Upper lobe of left lung (tissue), 6 donors: ENCODE results near the gene SLFN11. TPM values are rescaled to one million over a fixed set of nuclear protein-coding genes. Genes with fewer than 3 reads are reported as not detected.
A peak's percentile ranks its signal among the peaks of the same experiment; 100 is the strongest.

Experiments
- ATAC-seq, 2 donors: fragments of 200-7000 bp; cut with Tn5 transposase; one replicate each; pipeline ENCODE4 v1.9.1; 2022; ENCODE audit warnings: mild to moderate bottlenecking in 2 of 2, moderate library complexity in 2 of 2; ENCODE audit not compliant: low FRiP score in 2 of 2
- DNase-seq, 2 donors: peaks; one replicate each; pipeline ENCODE4 v3.0.0-alpha.2; 2019 to 2020
- H3K27ac ChIP-seq, 4 donors: fragments of 200-600 bp; sonication (generic); one replicate each; pipeline ENCODE4 v1.5.1; 2016 to 2019
- H3K27me3 ChIP-seq, 4 donors: fragments of 200-600 bp; sonication (generic); one replicate each; pipeline ENCODE4 v1.5.1; 2017 to 2019
- H3K36me3 ChIP-seq, 4 donors: fragments of 200-600 bp; sonication (generic); one replicate each; pipeline ENCODE4 v1.5.1; 2016 to 2019
- H3K4me1 ChIP-seq, 4 donors: fragments of 200-600 bp; sonication (generic); one replicate each; pipeline ENCODE4 v1.5.1; 2018 to 2019
- H3K4me3 ChIP-seq, 4 donors: fragments of 200-600 bp; sonication (generic); one replicate each; pipeline ENCODE4 v1.5.1; 2017 to 2019; ENCODE audit warnings: mild to moderate bottlenecking in 2 of 4, moderate library complexity in 1 of 4
- H3K9me3 ChIP-seq, 4 donors: fragments of 200-600 bp; sonication (generic); one replicate each; pipeline ENCODE4 v1.5.1; 2018 to 2019
- CTCF ChIP-seq, 6 experiments: fragments of 450-650 bp in 4 of 6; fragments of 200-600 bp in 2 of 6; sonication (generic) in 2 of 6; IDR thresholded peaks; one replicate each; pipeline ENCODE4 v1.5.1; 2016 to 2019; ENCODE audit warnings: antibody characterized with exemption in 6 of 6
- EP300 ChIP-seq, 4 donors: sonication (generic); formaldehyde crosslinking; IDR thresholded peaks; one replicate each; pipeline ENCODE4 v1.5.1; 2017; ENCODE audit warnings: antibody characterized with exemption in 4 of 4, control low read depth in 2 of 4
- POLR2A ChIP-seq, 4 donors: fragments of 450-650 bp; IDR thresholded peaks; one replicate each; pipeline ENCODE4 v1.5.1; 2016 to 2017; ENCODE audit warnings: antibody characterized with exemption in 4 of 4, mild to moderate bottlenecking in 2 of 4
- POLR2AphosphoS5 ChIP-seq, 2 donors: sonication (generic); formaldehyde crosslinking; IDR thresholded peaks; one replicate each; pipeline ENCODE4 v1.5.1; 2017; ENCODE audit warnings: antibody characterized with exemption in 2 of 2
- WGBS, 2 donors: methylation state at CpG; one replicate each; pipeline ENCODE4 v1.1.5; 2017 to 2018; 5-methylcytosine and 5-hydroxymethylcytosine counted together
- total RNA-seq, 6 donors: library from RNA; depleted of rRNA in 4 of 6; stranded (reverse); fragments of >200 nt in 4 of 6; gene quantifications; one replicate each; pipeline versions ENCODE4 v1.1.0 to v1.2.1, GENCODE V29; 2016 to 2021
- donor health status: DM: no; HTN: no; CAD: no; lungs with moderate emphysema.
- donor health status: DM: no; HTN: yes; CAD: no; lungs with severe emphysema.

The SLFN11 gene
- total RNA-seq, 6 donors from 2014 or later, result 33.6 to 101 (median 57.0) TPM

GRCh38 chr17:35345926-35346771, 27.3 kb downstream of the SLFN11 start:
- no peaks in the 10 kb centered on the region for H3K27me3 ChIP-seq
- TF ChIP-seq EP300 (IDR thresholded peaks at IDR 0.05) (no peak), CTCF (IDR thresholded peaks at IDR 0.05) (no peak), POLR2AphosphoS5 (IDR thresholded peaks at IDR 0.05) (peak; percentile 60 to 73), POLR2A (IDR thresholded peaks at IDR 0.05) (peak in 1 of 4 donors; percentile 32)

GRCh38 chr17:35345445-35345925, 27.9 kb downstream of the SLFN11 start:
- DNase-seq (peak in 1 of 2 donors; percentile 36), ATAC-seq (peak; percentile 9 to 20)
- no peaks in the 10 kb centered on the region for H3K27me3 ChIP-seq
- no peaks in the 10 kb centered on the region for H3K36me3 ChIP-seq
- peak overlapping the region; percentile 67 to 90 (median 84) for H3K27ac ChIP-seq
- 40 to 51% methylated on average over 19 to 24 of the region's 25 CpGs for WGBS, 2 donors
- TF ChIP-seq EP300 (IDR thresholded peaks at IDR 0.05) (no peak), CTCF (IDR thresholded peaks at IDR 0.05) (no peak), POLR2A (IDR thresholded peaks at IDR 0.05) (no peak), POLR2AphosphoS5 (IDR thresholded peaks at IDR 0.05) (no peak)
- peak overlapping the region in 3 of 4 donors; percentile 39 to 51 (median 50) for H3K4me3 ChIP-seq
- peaks cover 0 to 8% (median 0%) of the 10 kb centered on the region in 4 donors for H3K9me3 ChIP-seq
- H3K4me1 ChIP-seq, result peaks cover 22 to 24% (median 23%) of the 10 kb centered on the region in 4 donors

More at GRCh38 chr17:35345926-35346771, 27.3 kb downstream of the SLFN11 start:
- peak; percentile 71 to 72 for DNase-seq
- H3K4me1 ChIP-seq, result peaks cover 22 to 24% (median 22%) of the 10 kb centered on the region in 4 donors
- H3K4me3 ChIP-seq, result peak overlapping the region in 3 of 4 donors; percentile 39 to 51 (median 50)
- H3K36me3 ChIP-seq, result no peaks in the 10 kb centered on the region
- ATAC-seq, result peak; percentile 87 to 94
- H3K9me3 ChIP-seq, result peaks cover 0 to 5% (median 0%) of the 10 kb centered on the region in 4 donors
- peak overlapping the region; percentile 67 to 90 (median 84) for H3K27ac ChIP-seq
- WGBS, 2 donors, result 8 to 10% methylated on average over 36 to 39 of the region's 40 CpGs

- no peak overlapping the region for H3K4me3 ChIP-seq
- H3K4me1 ChIP-seq, result peaks cover 22 to 24% (median 23%) of the 10 kb centered on the region in 4 donors
- no peak for DNase-seq
- WGBS, 2 donors, result 74 to 98% methylated on average over 3 of the region's 3 CpGs
- H3K9me3 ChIP-seq, result peaks cover 0 to 8% (median 0%) of the 10 kb centered on the region in 4 donors
- ATAC-seq, result no peak
- no peaks in the 10 kb centered on the region for H3K36me3 ChIP-seq
- H3K27ac ChIP-seq, result no peak overlapping the region
- TF ChIP-seq POLR2AphosphoS5 (IDR thresholded peaks at IDR 0.05) (no peak), EP300 (IDR thresholded peaks at IDR 0.05) (no peak), POLR2A (IDR thresholded peaks at IDR 0.05) (no peak), CTCF (IDR thresholded peaks at IDR 0.05) (no peak)
- H3K27me3 ChIP-seq, result no peaks in the 10 kb centered on the region
These were observed 29.2 kb downstream of the SLFN11 start for GRCh38 chr17:35344262-35344661.

GRCh38 chr17:35342276-35342675, 31.1 kb downstream of the SLFN11 start:
- no peak overlapping the region for H3K4me3 ChIP-seq
- no peaks in the 10 kb centered on the region for H3K36me3 ChIP-seq
- DNase-seq (no peak), ATAC-seq (no peak)
- no peaks in the 10 kb centered on the region for H3K27me3 ChIP-seq
- H3K4me1 ChIP-seq, result peaks cover 18 to 22% (median 20%) of the 10 kb centered on the region in 4 donors
- H3K27ac ChIP-seq, result no peak overlapping the region
- H3K9me3 ChIP-seq, result peaks cover 0 to 8% (median 0%) of the 10 kb centered on the region in 4 donors
- TF ChIP-seq POLR2A (IDR thresholded peaks at IDR 0.05), result no peak
- TF ChIP-seq EP300 (IDR thresholded peaks at IDR 0.05), result no peak
- TF ChIP-seq CTCF (IDR thresholded peaks at IDR 0.05), result no peak
- TF ChIP-seq POLR2AphosphoS5 (IDR thresholded peaks at IDR 0.05), result no peak
